ENCODE results near the gene POTEH.
"Not testable (repeated sequence)": the region's sequence is repeated elsewhere in the genome, so short reads cannot be mapped to it uniquely, and the experiment has no call there.

The POTEH gene

GRCh38 chr22:15689749-15690125, at the start of gene POTEH:
TSS of gene POTEH (plus strand) at chr22:15690026. CDS start at chr22:15690078, 52 bp downstream.
- DNase-seq, result not testable (repeated sequence)

DNA sequence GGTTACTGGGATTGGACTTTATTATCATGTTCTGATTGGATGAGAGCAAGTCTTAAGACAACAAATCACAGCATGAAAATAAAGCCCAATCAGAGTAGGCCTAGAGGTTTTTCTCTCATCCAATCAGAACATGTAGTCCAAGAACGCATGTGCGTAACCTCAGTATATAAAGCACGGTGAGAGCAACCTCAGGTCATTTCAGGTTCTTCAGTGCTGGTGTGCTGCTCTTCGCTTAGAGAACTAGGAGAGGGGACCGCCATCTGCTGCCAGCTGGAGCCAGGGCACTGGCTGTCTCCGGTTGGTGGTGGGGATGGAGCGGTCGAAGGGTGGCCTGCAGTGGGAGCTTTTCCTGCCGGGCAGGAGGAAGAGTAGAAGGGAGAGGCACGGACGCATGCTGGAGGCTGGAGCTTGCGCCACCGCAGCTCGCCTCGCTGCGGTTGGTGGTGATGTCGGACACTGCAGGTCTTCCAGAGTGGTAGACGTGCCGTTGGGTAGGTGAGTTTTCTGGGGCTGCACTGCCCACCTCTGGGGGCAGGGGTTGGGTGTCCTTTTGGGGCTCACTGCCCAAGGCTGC, 47.5 kb upstream of the POTEH start:
- not testable (repeated sequence) for DNase-seq

- DNase-seq, result not testable (repeated sequence)
Measured at GRCh38 chr22:15651954-15652353, 37.9 kb upstream of the POTEH start.

GRCh38 chr22:15652738-15653137, 37.1 kb upstream of the POTEH start:
- not testable (repeated sequence) for DNase-seq

GRCh38 chr22:15653241-15653640, 36.6 kb upstream of the POTEH start:
- DNase-seq, result not testable (repeated sequence)

GRCh38 chr22:15661102-15661501, 28.7 kb upstream of the POTEH start:
- DNase-seq, result not testable (repeated sequence)

DNA sequence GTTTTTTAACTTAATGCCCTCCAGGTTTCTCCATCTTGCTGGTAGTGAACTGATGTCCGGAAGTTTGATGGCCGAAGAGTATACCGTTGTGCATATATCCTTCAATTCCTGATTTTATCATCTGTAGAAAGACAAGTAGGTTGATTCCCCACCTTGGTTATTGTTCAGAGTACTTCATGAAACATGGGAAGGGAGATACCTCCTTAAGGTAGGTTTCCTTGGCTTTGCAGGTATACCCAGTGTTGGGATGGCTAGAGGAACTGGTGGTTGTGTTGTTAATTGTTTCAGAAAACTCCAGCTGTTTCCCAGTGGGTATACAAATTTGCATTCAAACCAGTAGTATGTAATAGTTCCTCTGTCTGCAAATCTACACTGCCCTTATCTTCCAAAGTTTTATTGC, 25.1 kb upstream of the POTEH start:
- DNase-seq, result not testable (repeated sequence)

DNA sequence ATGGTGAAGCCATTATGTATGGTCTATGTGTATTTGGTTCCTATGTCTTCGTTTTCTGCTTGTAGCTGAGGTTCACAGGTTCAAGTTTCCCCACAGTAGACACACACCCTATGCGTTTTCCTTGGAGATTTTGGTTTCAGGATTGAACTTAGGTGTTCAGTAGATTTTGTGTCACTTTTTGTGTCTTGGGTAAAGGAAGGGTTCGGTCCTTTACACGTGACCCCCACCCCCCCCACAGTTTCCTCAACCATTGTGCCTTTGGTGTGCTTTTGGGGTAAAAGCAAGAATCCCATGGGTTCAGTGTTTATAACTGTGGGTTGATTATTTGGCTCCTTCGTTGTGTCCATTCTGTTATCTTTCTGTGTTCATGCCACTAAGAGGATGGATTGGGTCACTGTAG, 24.3 kb upstream of the POTEH start:
- not testable (repeated sequence) for DNase-seq

GRCh38 chr22:15669430-15669829, 20.4 kb upstream of the POTEH start:
- DNase-seq, result not testable (repeated sequence)

GRCh38 chr22:15679702-15680101, 10.1 kb upstream of the POTEH start:
- not testable (repeated sequence) for DNase-seq

- not testable (repeated sequence) for DNase-seq
Measured at GRCh38 chr22:15684115-15684514, 5.7 kb upstream of the POTEH start.

- not testable (repeated sequence) for DNase-seq
Measured at GRCh38 chr22:15684695-15685094, 5.1 kb upstream of the POTEH start.

DNA sequence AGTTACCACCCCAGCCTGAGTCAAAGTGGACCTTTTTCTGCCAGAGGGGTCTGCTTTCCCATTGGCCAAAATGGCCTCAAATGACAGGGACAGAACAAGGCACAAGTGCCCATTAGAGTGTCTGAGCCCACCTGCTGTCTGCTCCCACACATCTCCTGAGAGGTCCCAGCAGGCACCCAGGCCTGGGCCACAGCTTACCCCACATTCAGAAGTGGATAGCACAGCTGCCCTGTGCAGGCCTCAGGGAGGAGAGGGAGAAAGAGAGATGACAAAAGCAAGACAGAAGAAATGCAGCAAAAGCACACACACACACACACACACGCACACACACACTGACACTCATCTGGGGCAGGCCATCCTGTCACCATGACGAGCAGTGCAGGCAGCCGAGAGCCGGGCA, 4.2 kb upstream of the POTEH start:
- not testable (repeated sequence) for DNase-seq

DNA sequence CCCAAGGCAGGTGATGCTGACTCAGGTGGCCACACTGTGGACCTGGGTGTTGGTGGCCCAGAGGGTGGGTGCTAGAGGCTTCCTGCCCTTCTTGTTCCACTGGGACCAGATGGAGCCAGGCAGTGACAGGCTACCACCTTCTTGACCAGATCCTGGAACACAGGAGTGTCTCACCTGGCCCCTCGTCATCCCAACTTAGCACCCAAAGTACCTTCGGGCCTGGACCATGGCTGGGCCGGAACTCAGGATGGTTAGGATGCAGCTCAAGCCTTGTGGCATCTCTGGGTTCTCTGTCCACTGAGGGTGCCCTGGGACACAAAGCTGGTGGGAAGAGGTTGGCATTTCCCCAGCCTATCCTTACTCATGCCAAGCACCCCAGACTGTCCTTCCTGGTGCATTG, 2.7 kb upstream of the POTEH start:
- DNase-seq, result not testable (repeated sequence)

DNA sequence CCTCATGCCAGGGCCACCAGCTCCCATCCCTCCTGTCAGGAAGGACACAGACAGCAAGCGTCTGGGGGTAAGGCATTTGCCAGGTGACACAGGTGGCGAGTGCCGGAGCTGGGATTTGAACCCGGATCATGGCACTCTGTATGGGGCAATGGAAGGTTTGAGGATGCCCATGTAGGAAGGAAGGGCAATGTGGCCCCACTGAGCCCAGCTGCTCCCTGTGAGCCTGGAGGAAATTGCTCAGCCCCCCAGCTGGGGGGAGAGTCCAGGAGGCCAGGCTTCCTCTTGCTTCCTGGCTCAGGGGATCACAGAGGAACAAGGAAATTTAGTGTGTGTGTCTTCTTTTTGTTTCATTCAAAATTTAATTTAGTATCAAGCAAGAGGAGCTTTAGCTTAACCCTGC, 2.1 kb upstream of the POTEH start:
- DNase-seq, result not testable (repeated sequence)

DNA sequence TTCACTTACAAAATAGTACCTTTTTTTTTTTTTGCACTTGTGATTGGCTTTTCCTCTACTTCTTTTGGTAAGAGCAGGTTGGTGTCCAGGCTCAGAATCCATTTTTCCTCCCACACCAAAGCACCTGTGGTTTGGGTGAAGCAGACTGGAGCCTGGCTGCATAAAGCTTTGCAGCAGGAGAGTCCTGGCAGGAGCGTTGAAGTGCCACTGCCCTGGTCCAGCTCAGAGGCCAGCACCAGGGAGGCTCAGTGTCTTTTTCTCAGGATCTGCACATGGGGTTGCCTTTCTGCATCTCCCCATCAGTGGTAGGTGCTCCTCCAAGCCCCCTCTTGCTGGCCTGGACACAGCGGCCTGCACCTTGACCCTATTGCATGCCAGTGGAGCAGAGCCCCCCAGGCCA, 1.7 kb upstream of the POTEH start:
- DNase-seq, result not testable (repeated sequence)

DNA sequence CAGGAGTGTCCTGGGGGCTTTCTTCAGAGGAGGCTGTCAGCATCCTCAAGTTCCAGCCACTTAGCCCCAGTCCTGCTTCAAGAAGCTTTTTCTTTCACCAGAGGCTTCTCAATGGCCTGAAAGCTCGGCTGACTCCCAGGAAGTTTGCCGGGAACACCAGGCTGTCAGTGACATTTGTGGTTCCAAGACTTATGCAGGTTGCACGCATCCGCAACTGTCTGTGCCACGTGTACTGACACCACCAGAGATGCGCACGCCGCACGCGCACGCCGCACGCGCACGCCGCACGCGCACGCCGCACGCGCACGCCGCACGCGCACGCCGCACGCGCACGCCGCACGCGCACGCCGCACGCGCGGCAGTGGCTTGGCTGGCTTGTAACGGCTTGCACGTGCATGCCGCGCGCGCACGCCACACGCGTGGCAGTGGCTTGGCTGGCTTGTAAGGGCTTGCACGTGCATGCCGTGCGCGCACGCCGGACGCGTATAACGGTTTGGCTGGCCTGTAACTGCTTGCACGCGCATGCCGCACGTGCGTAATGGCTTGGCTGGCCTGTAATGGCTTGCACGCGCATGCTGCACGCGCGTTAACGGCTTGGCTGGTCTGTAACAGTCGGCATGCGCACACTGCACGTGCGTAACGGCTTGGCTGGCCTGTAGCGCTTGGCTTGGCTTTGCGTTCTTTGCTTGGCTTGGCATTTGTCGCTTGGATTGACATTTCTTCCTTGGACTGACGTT, 646 bp upstream of the POTEH start:
- not testable (repeated sequence) for DNase-seq

DNA sequence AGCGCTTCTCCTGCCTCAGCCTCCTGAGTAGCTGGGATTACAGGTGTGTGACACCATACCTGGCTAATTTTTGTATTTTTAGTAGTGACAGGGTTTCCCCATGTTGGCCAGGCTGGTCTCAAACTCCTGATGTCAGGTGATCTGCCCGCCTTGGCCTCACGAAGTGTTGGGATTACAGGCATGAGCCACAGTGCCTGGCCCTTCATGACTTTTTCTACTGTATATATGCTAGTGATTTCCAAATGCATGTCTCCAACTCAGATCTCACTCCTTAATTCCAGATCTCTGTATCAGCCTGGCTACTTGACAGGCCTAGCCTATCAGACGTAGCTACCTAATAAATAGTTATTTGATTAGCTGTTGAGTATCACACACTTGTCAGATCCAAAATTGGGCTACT, 23.8 kb downstream of the POTEH start:
- not testable (repeated sequence) for DNase-seq

GRCh38 chr22:15714125-15714524, 24.3 kb downstream of the POTEH start:
- DNase-seq, result not testable (repeated sequence)

DNA sequence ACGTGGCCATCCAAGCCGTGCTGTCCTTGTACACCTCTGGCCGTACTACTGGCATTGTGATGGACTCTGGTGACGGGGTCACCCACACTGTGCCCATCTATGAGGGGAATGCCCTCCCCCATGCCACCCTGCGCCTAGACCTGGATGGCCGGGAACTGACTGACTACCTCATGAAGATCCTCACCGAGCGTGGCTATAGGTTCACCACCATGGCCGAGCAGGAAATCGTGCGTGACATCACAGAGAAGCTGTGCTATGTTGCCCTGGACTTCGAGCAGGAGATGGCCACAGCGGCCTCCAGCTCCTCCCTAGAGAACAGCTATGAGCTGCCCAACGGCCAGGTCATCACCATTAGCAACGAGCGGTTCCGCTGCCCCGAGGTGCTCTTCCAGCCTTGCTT, 32.1 kb downstream of the POTEH start:
- not testable (repeated sequence) for DNase-seq

- not testable (repeated sequence) for DNase-seq
Measured at GRCh38 chr22:15729209-15729917, 39.5 kb downstream of the POTEH start.

- DNase-seq, result not testable (repeated sequence)
Measured at GRCh38 chr22:15731023-15731422, 41.2 kb downstream of the POTEH start.

DNA sequence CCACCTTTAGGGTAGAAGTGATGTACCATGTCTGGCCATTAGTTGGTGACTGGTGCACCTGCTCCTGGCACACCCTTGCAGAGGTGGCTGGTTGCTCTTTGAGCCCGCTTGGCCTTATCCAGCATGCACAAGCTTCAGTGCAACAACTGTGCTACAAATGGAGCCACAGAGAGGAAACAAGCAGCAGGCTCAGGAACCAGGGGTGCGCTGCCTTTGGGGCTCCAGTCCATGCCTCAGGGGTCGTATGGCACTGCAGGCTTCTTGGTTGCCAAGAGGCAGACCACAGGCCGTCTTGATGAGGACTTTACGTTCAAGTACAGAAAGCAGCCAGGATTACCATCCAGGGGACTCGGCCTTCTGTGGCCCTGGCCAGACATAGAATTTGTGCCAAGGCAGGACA, 44.6 kb downstream of the POTEH start:
- not testable (repeated sequence) for DNase-seq
